Transverse colon (tissue), 4 donors: ENCODE measurements around the gene KRTAP10-11.

Experiments
- CTCF ChIP-seq, 5 experiments: fragments of 200-600 bp in 3 of 5; fragments of 450-650 bp in 2 of 5; sonication (generic) in 3 of 5; IDR thresholded peaks; 1 replicate in 2 of 5; 2 replicates in 3 of 5; pipeline ENCODE4 v1.5.1; 2016 to 2017; ENCODE audit warnings: antibody characterized with exemption in 5 of 5, inconsistent platforms in 3 of 5, mild to moderate bottlenecking in 2 of 5, moderate library complexity in 1 of 5
- EP300 ChIP-seq: sonication (generic); formaldehyde crosslinking; IDR thresholded peaks from one replicate; pipeline ENCODE4 v1.6.1; 2017; ENCODE audit warnings: antibody characterized with exemption, low read depth
- POLR2A ChIP-seq: fragments of 450-650 bp; IDR thresholded peaks from one replicate; pipeline ENCODE4 v1.6.1; 2016; ENCODE audit warnings: antibody characterized with exemption, mild to moderate bottlenecking, moderate library complexity
- POLR2AphosphoS5 ChIP-seq, 3 donors: sonication (generic); formaldehyde crosslinking; IDR thresholded peaks; one replicate each; pipeline ENCODE4 v1.6.1; 2016; ENCODE audit warnings: antibody characterized with exemption in 3 of 3

- TF ChIP-seq CTCF (IDR thresholded peaks at IDR 0.05) (no peak), POLR2A (no peak), POLR2AphosphoS5 (IDR thresholded peaks at IDR 0.05) (no peak), EP300 (no peak)
Measured at GRCh38 chr21:44658913-44659595, 12.8 kb downstream of the KRTAP10-11 start.
